ENCODE results near the gene SREK1.
"Not testable (repeated sequence)": the region's sequence is repeated elsewhere in the genome, so short reads cannot be mapped to it uniquely, and the experiment has no call there.

The SREK1 gene, protein sequence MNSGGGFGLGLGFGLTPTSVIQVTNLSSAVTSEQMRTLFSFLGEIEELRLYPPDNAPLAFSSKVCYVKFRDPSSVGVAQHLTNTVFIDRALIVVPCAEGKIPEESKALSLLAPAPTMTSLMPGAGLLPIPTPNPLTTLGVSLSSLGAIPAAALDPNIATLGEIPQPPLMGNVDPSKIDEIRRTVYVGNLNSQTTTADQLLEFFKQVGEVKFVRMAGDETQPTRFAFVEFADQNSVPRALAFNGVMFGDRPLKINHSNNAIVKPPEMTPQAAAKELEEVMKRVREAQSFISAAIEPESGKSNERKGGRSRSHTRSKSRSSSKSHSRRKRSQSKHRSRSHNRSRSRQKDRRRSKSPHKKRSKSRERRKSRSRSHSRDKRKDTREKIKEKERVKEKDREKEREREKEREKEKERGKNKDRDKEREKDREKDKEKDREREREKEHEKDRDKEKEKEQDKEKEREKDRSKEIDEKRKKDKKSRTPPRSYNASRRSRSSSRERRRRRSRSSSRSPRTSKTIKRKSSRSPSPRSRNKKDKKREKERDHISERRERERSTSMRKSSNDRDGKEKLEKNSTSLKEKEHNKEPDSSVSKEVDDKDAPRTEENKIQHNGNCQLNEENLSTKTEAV

DNA sequence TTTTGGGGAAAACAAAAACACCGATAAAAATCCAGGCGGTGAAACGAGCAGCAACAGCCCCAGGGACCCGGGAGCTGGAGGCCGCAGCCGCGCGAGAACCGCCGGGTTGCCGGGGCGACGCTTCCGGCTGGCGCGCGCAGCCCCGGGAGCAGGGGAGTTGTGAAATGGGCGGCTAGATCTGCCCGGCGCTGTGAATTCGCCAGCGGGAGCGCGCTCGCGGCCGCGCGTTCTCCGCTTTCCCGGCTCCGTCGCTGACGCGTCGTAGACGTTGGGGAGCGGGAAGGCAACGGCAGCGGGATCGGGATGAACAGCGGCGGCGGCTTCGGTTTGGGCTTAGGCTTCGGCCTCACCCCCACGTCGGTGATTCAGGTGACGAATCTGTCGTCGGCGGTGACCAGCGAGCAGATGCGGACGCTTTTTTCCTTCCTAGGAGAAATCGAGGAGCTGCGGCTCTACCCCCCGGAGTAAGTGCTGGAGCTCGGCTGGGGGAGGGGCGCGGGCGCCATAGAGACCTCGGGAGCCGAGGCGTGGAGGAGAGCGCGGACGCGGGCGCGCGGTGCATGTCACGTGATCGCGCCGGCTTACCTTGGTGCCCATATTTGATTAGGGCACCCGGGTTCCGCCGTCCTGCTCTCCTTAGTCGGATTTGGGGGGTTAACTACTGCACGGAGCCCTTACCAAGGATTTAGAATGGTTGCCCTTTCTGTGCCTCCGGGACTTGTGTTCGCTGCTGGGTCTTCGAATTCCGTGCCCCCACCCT lies at the start of gene SREK1:
TSS of gene SREK1 (plus strand) at position 227 of the 760 bp plus-strand sequence. CDS start at position 304, 77 bp downstream.
- CTCF ChIA-PET, result no interaction called here
- peaks cover 39% of the 10 kb centered on the region for H3K4me1 Mint-ChIP-seq
- peaks cover 4% of the 10 kb centered on the region for H3K27me3 Mint-ChIP-seq
- peaks cover 15% of the 10 kb centered on the region for H3K36me3 Mint-ChIP-seq
- peak within 1 kb of the TSS; percentile 96 for H3K4me3 Mint-ChIP-seq
- peak within 1 kb of the TSS; percentile 100 for H3K27ac Mint-ChIP-seq
- DNase-seq, result peak; percentile 91
- H3K9me3 Mint-ChIP-seq, result no peaks in the 10 kb centered on the region

DNA sequence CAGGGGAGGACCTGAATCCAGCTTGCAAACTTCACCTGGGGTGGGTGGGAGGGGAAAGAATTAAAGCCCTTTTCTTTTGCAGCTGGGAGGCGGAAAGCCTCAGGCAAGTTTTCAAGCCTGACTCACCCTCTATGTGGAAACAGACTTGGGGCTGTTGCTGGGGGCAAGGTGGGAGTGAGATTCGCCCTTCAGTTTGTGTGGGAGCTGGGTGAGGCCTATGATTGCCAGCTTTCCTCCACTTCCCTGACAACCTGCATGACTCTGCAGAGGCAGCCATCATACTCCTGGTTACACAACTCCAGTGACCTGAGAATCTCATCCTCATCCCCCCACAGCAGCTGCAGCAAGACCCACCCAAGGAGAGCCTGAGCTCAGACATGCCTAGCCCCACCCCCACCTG lies 43.2 kb upstream of the SREK1 start:
- Mint-ChIP-seq H3K9me3 (peaks cover 42% of the 10 kb centered on the region), H3K27ac (no peak overlapping the region), H3K36me3 (peaks cover 3% of the 10 kb centered on the region), H3K4me3 (no peak overlapping the region), H3K4me1 (no peaks in the 10 kb centered on the region), H3K27me3 (no peaks in the 10 kb centered on the region)
- CTCF ChIA-PET, result no interaction called here
- no peak for DNase-seq

DNA sequence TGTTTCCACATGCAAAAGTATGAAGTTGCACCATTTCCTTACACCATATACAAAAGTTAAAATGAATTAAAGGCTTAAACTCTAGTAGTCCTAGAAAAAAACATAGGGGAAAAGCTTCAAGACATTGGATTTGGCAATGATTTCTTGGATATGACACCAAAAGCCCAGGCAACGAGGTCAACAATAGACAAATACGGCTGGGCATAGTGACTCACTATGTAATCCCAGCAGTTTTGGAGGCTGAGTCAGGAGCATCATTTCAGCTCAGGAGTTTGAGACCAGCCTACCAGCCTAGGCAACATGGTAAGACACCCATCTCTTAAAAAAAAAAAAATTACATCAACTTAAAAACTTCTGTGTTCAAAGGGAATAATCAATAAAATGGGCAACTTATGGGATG lies 30.9 kb upstream of the SREK1 start:
- no peak for DNase-seq
- no peak overlapping the region for H3K4me3 Mint-ChIP-seq
- peaks cover 29% of the 10 kb centered on the region for H3K9me3 Mint-ChIP-seq
- H3K36me3 Mint-ChIP-seq, result peaks cover 4% of the 10 kb centered on the region
- H3K4me1 Mint-ChIP-seq, result no peaks in the 10 kb centered on the region
- H3K27ac Mint-ChIP-seq, result no peak overlapping the region
- CTCF ChIA-PET, result no interaction called here
- H3K27me3 Mint-ChIP-seq, result peaks cover 3% of the 10 kb centered on the region

DNA sequence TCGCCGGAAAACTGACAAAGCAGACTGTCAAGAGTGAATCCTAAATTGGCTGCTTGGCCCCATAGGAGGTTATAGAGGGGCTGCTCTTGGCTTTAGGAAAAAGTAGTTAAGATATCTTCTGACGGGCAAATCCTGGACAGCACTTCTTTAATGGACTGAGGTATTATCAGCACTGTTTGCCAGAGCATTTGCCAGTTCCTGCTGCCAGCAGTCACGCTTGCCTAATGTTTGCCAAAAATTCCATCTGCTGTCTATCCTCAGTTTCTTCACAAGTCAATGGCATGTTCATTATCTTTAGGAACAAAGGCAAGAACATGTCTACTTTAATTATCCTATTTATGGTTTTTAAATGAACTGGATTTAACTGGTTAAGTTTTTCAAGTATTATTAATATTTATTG lies 25.8 kb upstream of the SREK1 start:
- Mint-ChIP-seq H3K27ac (no peak overlapping the region), H3K9me3 (peaks cover 3% of the 10 kb centered on the region), H3K4me3 (no peak overlapping the region), H3K4me1 (no peaks in the 10 kb centered on the region), H3K36me3 (no peaks in the 10 kb centered on the region), H3K27me3 (no peaks in the 10 kb centered on the region)
- DNase-seq, result no peak
- CTCF ChIA-PET, result no interaction called here

DNA sequence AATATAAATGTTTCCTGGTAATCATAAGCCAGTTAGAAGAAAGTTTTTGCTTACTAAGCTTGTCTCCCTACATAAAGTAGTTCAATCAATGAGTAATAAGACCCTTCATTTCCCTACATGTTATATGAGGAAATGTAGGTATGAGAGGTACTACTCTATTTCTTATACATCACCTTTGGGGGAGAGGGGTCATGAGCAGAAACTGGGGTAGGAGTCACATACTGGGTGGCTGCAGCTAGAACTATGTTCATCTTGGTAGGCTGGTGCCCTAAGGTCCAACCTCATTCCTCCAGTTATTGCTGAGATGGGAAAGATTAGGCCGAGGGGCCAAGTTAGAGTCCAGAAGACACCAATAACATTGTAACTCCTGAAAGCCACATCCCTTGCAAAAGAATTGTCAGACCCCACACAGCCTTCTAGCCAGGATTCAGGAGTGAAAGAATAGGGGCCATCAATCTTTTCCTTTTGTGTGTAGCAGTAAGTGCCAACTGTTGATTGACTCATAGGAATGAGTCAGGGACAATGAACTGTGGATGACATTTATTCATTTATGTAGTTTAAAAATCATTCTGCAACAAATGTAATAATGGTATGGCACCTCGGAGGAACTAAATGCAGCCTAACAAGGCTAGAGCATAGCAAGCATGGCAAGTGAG lies 21.6 kb upstream of the SREK1 start:
- H3K4me1 Mint-ChIP-seq, result no peaks in the 10 kb centered on the region
- no peak overlapping the region for H3K27ac Mint-ChIP-seq
- no peaks in the 10 kb centered on the region for H3K9me3 Mint-ChIP-seq
- no peak for DNase-seq
- CTCF ChIA-PET, result no interaction called here
- no peaks in the 10 kb centered on the region for H3K27me3 Mint-ChIP-seq
- H3K36me3 Mint-ChIP-seq, result no peaks in the 10 kb centered on the region
- H3K4me3 Mint-ChIP-seq, result no peak overlapping the region

DNA sequence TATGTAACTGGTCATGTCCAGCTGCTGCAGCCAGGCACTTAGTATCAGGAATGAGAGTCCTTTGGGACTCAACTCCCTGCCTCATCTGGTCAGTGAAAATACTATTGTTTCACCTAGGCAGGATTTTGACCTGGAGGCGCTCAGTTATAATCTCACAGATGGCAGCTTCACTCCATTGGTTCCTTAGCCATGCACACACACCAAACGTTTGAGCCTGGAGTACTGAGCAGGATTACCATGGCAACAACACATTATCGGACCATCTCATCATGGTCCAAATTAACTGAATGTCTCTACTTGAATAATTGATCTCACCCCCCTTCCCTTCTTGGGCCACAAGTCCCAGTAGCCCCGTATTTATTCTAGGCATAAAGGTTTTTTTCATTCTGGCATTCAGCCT lies 15.0 kb upstream of the SREK1 start:
- CTCF ChIA-PET, result no interaction called here
- no peaks in the 10 kb centered on the region for H3K27me3 Mint-ChIP-seq
- H3K9me3 Mint-ChIP-seq, result peaks cover 3% of the 10 kb centered on the region
- no peak for DNase-seq
- no peaks in the 10 kb centered on the region for H3K36me3 Mint-ChIP-seq
- no peak overlapping the region for H3K4me3 Mint-ChIP-seq
- no peak overlapping the region for H3K27ac Mint-ChIP-seq
- H3K4me1 Mint-ChIP-seq, result no peaks in the 10 kb centered on the region

DNA sequence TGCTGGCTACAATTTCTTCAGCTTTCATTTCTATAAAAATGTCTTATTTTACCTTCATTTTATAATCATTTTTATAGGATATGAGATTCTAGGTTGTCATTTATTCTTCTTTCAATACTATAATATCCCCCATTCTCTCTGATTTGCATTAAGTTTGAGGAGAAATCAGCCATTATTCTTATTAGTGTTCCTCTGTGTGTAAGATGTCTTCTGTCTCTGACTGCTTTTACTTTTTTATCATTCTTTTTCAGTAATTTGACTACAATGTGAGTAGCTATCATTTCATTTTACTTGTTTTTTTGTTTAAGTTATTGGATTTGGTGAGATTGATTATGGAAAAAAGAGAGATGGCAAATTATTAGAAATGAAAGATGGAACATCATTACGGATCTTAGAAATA lies 13.6 kb upstream of the SREK1 start:
- Mint-ChIP-seq H3K9me3 (peaks cover 3% of the 10 kb centered on the region), H3K4me3 (no peak overlapping the region), H3K27me3 (no peaks in the 10 kb centered on the region), H3K27ac (no peak overlapping the region), H3K36me3 (no peaks in the 10 kb centered on the region), H3K4me1 (no peaks in the 10 kb centered on the region)
- CTCF ChIA-PET, result no interaction called here
- no peak for DNase-seq

DNA sequence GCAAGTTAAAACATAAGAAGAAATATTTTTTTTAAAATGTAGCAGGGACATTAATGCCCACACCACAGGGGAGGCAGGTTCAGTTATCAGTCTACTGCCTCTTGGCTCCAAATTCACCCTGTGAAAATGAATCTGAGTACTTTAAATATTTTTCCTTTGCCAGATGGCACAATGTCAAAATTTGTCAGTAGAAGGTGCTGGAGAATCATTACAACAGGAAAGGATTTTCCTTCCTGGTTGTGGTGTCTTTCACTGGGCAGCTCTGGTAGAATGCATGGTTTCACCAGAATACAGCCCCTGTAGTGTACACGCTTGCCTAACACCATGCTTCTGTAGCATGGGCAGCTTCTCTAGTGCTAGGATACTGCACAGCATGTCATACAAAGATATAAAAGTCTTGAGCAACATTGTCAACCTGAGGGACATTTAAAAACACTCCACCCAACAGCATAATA lies 9.7 kb upstream of the SREK1 start:
- H3K9me3 Mint-ChIP-seq, result peaks cover 3% of the 10 kb centered on the region
- H3K27me3 Mint-ChIP-seq, result no peaks in the 10 kb centered on the region
- no peak overlapping the region for H3K4me3 Mint-ChIP-seq
- H3K36me3 Mint-ChIP-seq, result no peaks in the 10 kb centered on the region
- DNase-seq, result no peak
- no peaks in the 10 kb centered on the region for H3K4me1 Mint-ChIP-seq
- no peak overlapping the region for H3K27ac Mint-ChIP-seq
- CTCF ChIA-PET, result no interaction called here

DNA sequence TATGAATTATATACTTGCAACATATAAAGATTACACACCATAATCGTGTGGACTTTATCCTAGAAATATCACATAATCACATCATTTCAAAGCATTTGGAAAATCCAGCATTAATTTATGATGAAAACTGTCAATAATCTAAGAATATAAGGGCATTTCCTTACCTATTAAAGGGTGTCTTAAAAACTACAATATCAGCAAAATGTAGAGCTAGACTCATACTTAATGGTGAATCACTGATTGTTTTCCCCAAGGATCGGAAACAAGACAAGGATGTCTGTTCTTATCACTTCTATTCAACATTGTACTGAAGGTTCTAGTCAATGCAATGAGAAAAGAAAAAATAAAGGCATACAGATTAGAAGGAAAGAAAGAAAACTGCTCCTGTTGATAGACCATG lies 8.0 kb upstream of the SREK1 start:
- H3K27ac Mint-ChIP-seq, result no peak overlapping the region
- no peaks in the 10 kb centered on the region for H3K9me3 Mint-ChIP-seq
- no peak for DNase-seq
- no peaks in the 10 kb centered on the region for H3K4me1 Mint-ChIP-seq
- H3K4me3 Mint-ChIP-seq, result no peak overlapping the region
- H3K36me3 Mint-ChIP-seq, result no peaks in the 10 kb centered on the region
- H3K27me3 Mint-ChIP-seq, result no peaks in the 10 kb centered on the region
- CTCF ChIA-PET, result no interaction called here

DNA sequence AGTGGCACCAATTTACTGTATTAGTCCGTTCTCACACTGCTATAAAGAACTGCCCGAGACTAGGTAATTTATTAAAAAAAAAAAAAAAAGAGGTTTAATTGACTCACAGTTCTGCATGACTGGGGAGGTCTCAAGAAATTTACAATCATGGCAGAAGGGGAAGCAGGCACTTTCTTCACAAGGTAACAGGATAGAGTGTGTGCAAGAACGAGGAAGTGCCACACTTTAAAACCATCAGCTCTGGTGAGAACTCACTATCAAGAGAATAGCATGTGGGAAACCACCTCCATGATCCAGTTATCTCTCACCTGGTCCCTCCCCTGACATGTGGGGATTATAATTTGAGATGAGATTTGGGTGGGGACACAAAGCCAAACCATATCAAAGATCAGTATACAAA lies 7.2 kb upstream of the SREK1 start:
- H3K4me3 Mint-ChIP-seq, H3K27me3 Mint-ChIP-seq, H3K9me3 Mint-ChIP-seq, H3K36me3 Mint-ChIP-seq, H3K27ac Mint-ChIP-seq, H3K4me1 Mint-ChIP-seq, CTCF ChIA-PET, DNase-seq: not testable (repeated sequence)

DNA sequence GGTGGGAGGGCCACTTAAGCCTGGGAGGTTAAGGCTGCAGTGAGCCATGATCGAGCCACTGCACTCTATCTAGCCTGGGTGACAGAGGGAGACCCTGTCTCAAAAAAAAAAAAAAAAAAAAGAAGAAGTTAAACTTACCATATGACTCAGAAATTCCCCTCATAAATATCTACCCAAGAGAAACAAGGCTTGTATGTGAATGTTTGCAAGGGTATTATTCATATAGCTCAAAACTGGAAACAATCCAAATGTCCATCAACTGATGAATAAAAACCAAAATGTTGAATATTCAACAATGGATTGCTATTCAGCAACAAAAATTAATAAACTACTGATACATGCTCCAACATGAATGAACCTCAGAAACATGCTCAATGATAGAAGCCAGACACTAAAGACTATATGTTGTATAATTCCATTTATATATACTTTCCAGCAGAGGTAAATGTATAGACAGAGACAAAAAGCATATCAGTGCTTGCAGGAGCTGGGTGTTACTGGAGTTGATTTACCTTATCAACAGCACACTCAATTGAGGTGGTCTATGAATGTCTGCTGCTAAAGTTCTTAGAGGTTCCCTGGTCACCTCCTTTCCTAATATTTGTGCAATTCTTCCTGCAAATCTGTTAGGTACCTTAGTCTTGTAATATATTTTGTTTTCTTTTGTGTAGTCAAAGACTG lies 5.3 kb upstream of the SREK1 start:
- no peak overlapping the region for H3K27ac Mint-ChIP-seq
- peaks cover 11% of the 10 kb centered on the region for H3K4me1 Mint-ChIP-seq
- CTCF ChIA-PET, result no interaction called here
- no peaks in the 10 kb centered on the region for H3K9me3 Mint-ChIP-seq
- H3K27me3 Mint-ChIP-seq, result peaks cover 4% of the 10 kb centered on the region
- no peak overlapping the region for H3K4me3 Mint-ChIP-seq
- H3K36me3 Mint-ChIP-seq, result no peaks in the 10 kb centered on the region
- DNase-seq, result no peak

DNA sequence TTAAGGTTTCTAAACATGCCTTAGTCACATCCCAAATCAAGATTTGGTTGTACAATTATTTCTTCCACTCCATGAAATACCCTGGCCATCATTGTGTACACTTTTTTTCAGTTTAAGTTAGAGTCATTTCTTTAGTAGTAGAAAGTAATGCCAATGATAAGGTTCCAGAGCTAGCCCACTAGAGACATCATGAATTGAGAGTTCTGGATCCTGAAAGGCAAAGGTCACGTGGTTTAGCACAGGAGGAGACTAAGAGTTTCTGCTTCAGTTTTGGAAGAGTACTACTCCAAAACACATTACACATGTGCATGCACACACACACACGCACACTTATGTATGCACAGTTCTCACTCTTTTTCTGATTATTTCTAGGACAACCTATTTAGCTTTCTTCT lies 4.8 kb upstream of the SREK1 start:
- CTCF ChIA-PET, result no interaction called here

DNA sequence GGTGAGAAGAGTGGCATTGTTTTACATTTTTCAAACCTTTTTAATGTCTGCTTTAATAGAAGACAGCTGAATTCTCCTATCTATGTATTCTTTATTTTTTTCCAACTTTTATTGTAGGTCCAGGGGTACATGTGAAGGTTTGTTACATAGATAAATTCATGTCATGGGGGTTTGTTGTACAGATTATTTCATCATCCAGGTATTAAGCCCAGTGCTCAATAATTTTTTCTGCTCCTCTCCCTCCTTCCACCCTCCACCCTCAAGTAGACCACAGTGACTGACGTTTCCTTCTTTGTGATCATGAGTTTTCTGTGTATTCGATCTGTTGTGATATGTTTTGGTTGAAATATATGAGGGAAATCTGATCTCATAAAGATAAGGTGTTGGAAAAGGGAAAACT lies 1.7 kb upstream of the SREK1 start:
- Mint-ChIP-seq H3K9me3 (no peaks in the 10 kb centered on the region), H3K27me3 (peaks cover 4% of the 10 kb centered on the region), H3K27ac (no peak overlapping the region), H3K36me3 (peaks cover 11% of the 10 kb centered on the region), H3K4me3 (no peak overlapping the region), H3K4me1 (peaks cover 30% of the 10 kb centered on the region)
- CTCF ChIA-PET, result interaction anchor here (1.0 kb wide), 1 partner anchor 214 kb away, joined by 3 read pairs; no protein-coding TSS in a partner anchor
- no peak for DNase-seq

More for the DNA sequence above, 4.8 kb upstream of the SREK1 start:
- no peak for DNase-seq
- Mint-ChIP-seq H3K9me3 (no peaks in the 10 kb centered on the region), H3K4me3 (no peak overlapping the region), H3K27me3 (peaks cover 4% of the 10 kb centered on the region), H3K36me3 (peaks cover 2% of the 10 kb centered on the region), H3K27ac (no peak overlapping the region), H3K4me1 (peaks cover 13% of the 10 kb centered on the region)
